Measurements from ENCODE around the gene PLXND1. TPM values are rescaled to one million over a fixed set of nuclear protein-coding genes. Genes with fewer than 3 reads are reported as not detected.

The PLXND1 gene
- total RNA-seq, 1 experiment from 2014 or later: 68.0 TPM

- no peak for DNase-seq (ENCODE audit: low read depth)
Measured at GRCh38 chr3:129507181-129507831, 99.2 kb downstream of the PLXND1 start.

GRCh38 chr3:129506231-129506742 lies 100.2 kb downstream of the PLXND1 start:
- no peak for DNase-seq (ENCODE audit: low read depth)

- no peak for DNase-seq (ENCODE audit: low read depth)
Measured at GRCh38 chr3:129505341-129505740, 101.1 kb downstream of the PLXND1 start.

Other genes with a start within 250 kb of the PLXND1 start
- gene EFCAB12, start 178.0 kb downstream of the PLXND1 start, total RNA-seq (2014; rRNA removed; shearing (Covaris generic)): 0.20 TPM in 1 of 2 replicates, not detected in the other
- gene MBD4, start 166.7 kb downstream of the PLXND1 start, total RNA-seq (2014; rRNA removed; shearing (Covaris generic)): 26.4 and 37.5 TPM in 2 replicates
- gene IFT122, start 166.5 kb downstream of the PLXND1 start, total RNA-seq (2014; rRNA removed; shearing (Covaris generic)): 17.9 and 20.5 TPM in 2 replicates
- gene RHO, start 78.0 kb downstream of the PLXND1 start, total RNA-seq (2014; rRNA removed; shearing (Covaris generic)): not detected in 2 replicates
- not detected in 2 replicates for gene H1-8, start 63.5 kb downstream of the PLXND1 start, total RNA-seq (2014; rRNA removed; shearing (Covaris generic))

Data from RPMI7951 (cell line).